ENCODE measurements around the gene PLXNA1. TPM values are rescaled to one million over a fixed set of nuclear protein-coding genes. Genes with fewer than 3 reads are reported as not detected.

The PLXNA1 gene
- 38.8 TPM for total RNA-seq

GRCh38 chr3:126982471-126983175 is at the start of gene PLXNA1:
Gene PLXNA1 (plus strand): TSS chr3:126983115. CDS start chr3:126988594, 5,479 bp downstream.

Other genes starting within 250 kb of the PLXNA1 start
- not detected for gene PRR23E, start 210.0 kb downstream of the PLXNA1 start, total RNA-seq